Natural killer cell (primary cell): ENCODE data around the gene TYMS. TPM values are rescaled to one million over a fixed set of nuclear protein-coding genes. Genes with fewer than 3 reads are reported as not detected.
A peak's percentile ranks its signal among the peaks of the same experiment; 100 is the strongest.

Experiments
- ATAC-seq, 3 donors: fragments of 150-1000 bp in 2 of 3; fragments of 200-7000 bp in 1 of 3; cut with Tn5 transposase; 1 replicate in 1 of 3; 2 replicates in 2 of 3; pipeline ENCODE4 v1.10.0; 2021; ENCODE audit warnings: mild to moderate bottlenecking in 2 of 3, moderate library complexity in 2 of 3
- DNase-seq, 2 donors: peaks; one replicate each; pipeline versions ENCODE4 v3.0.0 to v3.0.0-alpha.2; 2013 to 2021; ENCODE audit warnings: mixed read lengths in 1 of 2
- H3K27ac ChIP-seq: one replicate; pipeline ENCODE4 v1.5.1; 2013; ENCODE audit warnings: mild to moderate bottlenecking, low read length
- H3K27me3 ChIP-seq: one replicate; pipeline ENCODE4 v1.6.1; 2013; ENCODE audit warnings: low read length; ENCODE audit not compliant: control insufficient read depth, insufficient read depth
- H3K36me3 ChIP-seq: one replicate; pipeline ENCODE4 v1.6.1; 2013; ENCODE audit warnings: low read length; ENCODE audit not compliant: control insufficient read depth, insufficient read depth
- H3K4me1 ChIP-seq: one replicate; pipeline ENCODE4 v1.6.1; 2013; ENCODE audit warnings: low read length; ENCODE audit not compliant: control insufficient read depth, insufficient read depth
- H3K4me3 ChIP-seq: one replicate; pipeline ENCODE4 v1.5.1; 2013; ENCODE audit warnings: low read length
- H3K9me3 ChIP-seq: one replicate; pipeline ENCODE4 v1.6.1; 2013; ENCODE audit warnings: low read length; ENCODE audit not compliant: control insufficient read depth, insufficient read depth
- H3K27ac Mint-ChIP-seq, 2 donors: one replicate each; pipeline ENCODE4 v1.8.0; 2022; ENCODE audit warnings: mild to moderate bottlenecking in 2 of 2, mixed read lengths in 2 of 2, moderate library complexity in 1 of 2
- H3K27me3 Mint-ChIP-seq, 2 donors: one replicate each; pipeline ENCODE4 v1.8.0; 2022; ENCODE audit warnings: low read depth in 2 of 2, mixed read lengths in 2 of 2
- H3K36me3 Mint-ChIP-seq: one replicate; pipeline ENCODE4 v1.8.0; 2022; ENCODE audit warnings: mixed read lengths
- H3K4me1 Mint-ChIP-seq, 2 donors: one replicate each; pipeline ENCODE4 v1.8.0; 2022; ENCODE audit warnings: mixed read lengths in 2 of 2
- H3K4me3 Mint-ChIP-seq: one replicate; pipeline ENCODE4 v1.8.0; 2022; ENCODE audit warnings: mild to moderate bottlenecking, moderate library complexity, mixed read lengths
- H3K9me3 Mint-ChIP-seq, 2 donors: one replicate each; pipeline ENCODE4 v1.8.0; 2022; ENCODE audit warnings: mixed read lengths in 2 of 2
- CTCF ChIP-seq: fragments of 200-600 bp; IDR thresholded peaks from one replicate; pipeline ENCODE4 v1.8.0; 2022; ENCODE audit warnings: antibody characterized with exemption
- WGBS: methylation state at CpG from one replicate; pipeline ENCODE4 v1.1.7; 2013; ENCODE audit warnings: missing lambda C conversion rate; ENCODE audit not compliant: insufficient coverage; 5-methylcytosine and 5-hydroxymethylcytosine counted together
- intact Hi-C: fragments of 100-400 bp; cut with micrococcal nuclease; formaldehyde crosslinking; loops from one replicate; pipeline ENCODE4 v1.14.2; 2022
- total RNA-seq, 4 donors: library from RNA; stranded (reverse); fragments of 120-200 nt in 1 of 4; gene quantifications; one replicate each; pipeline versions ENCODE4 v1.2.3 to v1.2.4, GENCODE V29; 2013 to 2022

Gene TYMS
- total RNA-seq, 3 donors from 2014 or later (not counting 1 experiment from before 2014, with no cell fraction given) = 5.8 to 13.6 (median 7.8) TPM

- Mint-ChIP-seq H3K4me3 (no peak overlapping the region), H3K4me1 (no peaks in the 10 kb centered on the region), H3K9me3 (no peaks in the 10 kb centered on the region), H3K27ac (no peak overlapping the region), H3K36me3 (no peaks in the 10 kb centered on the region), H3K27me3 (peaks cover 7 to 16% of the 10 kb centered on the region in 2 donors)
- Histone ChIP-seq H3K4me1 (no peaks in the 10 kb centered on the region), H3K4me3 (no peak overlapping the region), H3K27me3 (no peaks in the 10 kb centered on the region), H3K9me3 (no peaks in the 10 kb centered on the region), H3K36me3 (no peaks in the 10 kb centered on the region), H3K27ac (no peak overlapping the region)
- 71% methylated on average over 6 of the region's 7 CpGs for WGBS
- TF ChIP-seq CTCF = no peak
- intact Hi-C loops = no loop called here
- DNase-seq = no peak
- ATAC-seq = no peak
Measured at GRCh38 chr18:621291-622043, 36.0 kb upstream of the TYMS start.

GRCh38 chr18:622289-622688 is 35.2 kb upstream of the TYMS start:
- Mint-ChIP-seq H3K27ac (no peak overlapping the region), H3K4me3 (no peak overlapping the region), H3K27me3 (peaks cover 8 to 16% of the 10 kb centered on the region in 2 donors), H3K36me3 (no peaks in the 10 kb centered on the region), H3K4me1 (no peaks in the 10 kb centered on the region), H3K9me3 (no peaks in the 10 kb centered on the region)
- no peaks in the 10 kb centered on the region for H3K9me3 ChIP-seq
- H3K27ac ChIP-seq = no peak overlapping the region
- no peak for TF ChIP-seq CTCF
- no peaks in the 10 kb centered on the region for H3K36me3 ChIP-seq
- DNase-seq (no peak), ATAC-seq (no peak)
- intact Hi-C loops = no loop called here
- no peak overlapping the region for H3K4me3 ChIP-seq
- H3K27me3 ChIP-seq = no peaks in the 10 kb centered on the region
- no peaks in the 10 kb centered on the region for H3K4me1 ChIP-seq
- WGBS = 91% methylated on average over 6 of the region's 6 CpGs

DNA sequence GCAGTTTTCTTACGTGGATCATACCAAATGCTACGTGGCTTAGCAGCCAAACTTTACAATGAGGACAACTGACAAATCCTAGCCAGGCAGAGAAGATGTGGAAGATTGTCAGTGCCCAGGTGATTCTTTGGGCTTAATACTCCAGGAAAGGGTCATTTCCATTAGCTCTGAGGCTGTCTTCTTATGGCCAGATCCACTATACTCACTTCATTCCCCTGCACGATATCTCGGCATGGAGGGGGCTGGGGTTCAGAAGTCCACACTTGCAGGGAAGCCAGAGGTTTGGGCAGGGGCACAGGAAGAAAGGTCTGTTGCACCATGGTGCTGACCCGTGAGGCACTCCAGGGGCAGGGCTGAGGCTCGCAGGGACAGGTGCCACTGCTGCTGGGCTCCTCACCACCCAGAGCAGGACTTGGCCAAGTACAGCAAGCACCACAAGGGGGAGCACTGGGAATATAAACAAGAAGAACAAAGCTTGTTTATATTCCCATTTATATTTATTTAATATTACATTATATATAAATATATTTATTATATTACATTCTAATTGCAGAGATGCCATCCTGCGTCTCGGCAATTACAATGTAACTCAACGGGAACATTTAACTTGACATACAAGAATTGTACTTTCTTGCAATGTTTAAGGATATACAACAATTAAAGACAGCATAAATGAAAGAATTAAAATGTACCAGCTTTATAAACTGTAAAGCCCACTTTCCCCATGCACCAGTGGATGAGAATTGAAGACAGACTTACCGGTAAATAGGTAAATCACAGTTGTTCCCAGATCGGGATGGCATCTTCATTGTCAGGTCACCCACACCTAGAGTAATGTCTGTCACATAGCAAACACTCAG is 33.5 kb upstream of the TYMS start:
- 71% methylated on average over 8 of the region's 11 CpGs for WGBS
- H3K27me3 Mint-ChIP-seq = peaks cover 7 to 12% of the 10 kb centered on the region in 2 donors
- DNase-seq (peak; percentile 31 to 76), ATAC-seq (peak; percentile 54 to 81 (median 72))
- no peaks in the 10 kb centered on the region for H3K36me3 ChIP-seq
- H3K4me3 Mint-ChIP-seq = no peak overlapping the region
- no peaks in the 10 kb centered on the region for H3K4me1 ChIP-seq
- no peaks in the 10 kb centered on the region for H3K36me3 Mint-ChIP-seq
- H3K27me3 ChIP-seq = no peaks in the 10 kb centered on the region
- TF ChIP-seq CTCF = peak; percentile 66
- H3K27ac Mint-ChIP-seq = no peak overlapping the region
- H3K4me3 ChIP-seq = no peak overlapping the region
- no peaks in the 10 kb centered on the region for H3K9me3 ChIP-seq
- H3K27ac ChIP-seq = no peak overlapping the region
- H3K4me1 Mint-ChIP-seq = no peaks in the 10 kb centered on the region
- no peaks in the 10 kb centered on the region for H3K9me3 Mint-ChIP-seq
- intact Hi-C loops = loop anchor here (1.0 to 2.0 kb wide), 2 partner anchors 207 to 215 kb away; no protein-coding TSS in a partner anchor
